ENCODE results near the gene GH2. TPM values are rescaled to one million over a fixed set of nuclear protein-coding genes. Genes with fewer than 3 reads are reported as not detected.
"Not testable (repeated sequence)": the region's sequence is repeated elsewhere in the genome, so short reads cannot be mapped to it uniquely, and the experiment has no call there.

The GH2 gene
- total RNA-seq: not detected

DNA sequence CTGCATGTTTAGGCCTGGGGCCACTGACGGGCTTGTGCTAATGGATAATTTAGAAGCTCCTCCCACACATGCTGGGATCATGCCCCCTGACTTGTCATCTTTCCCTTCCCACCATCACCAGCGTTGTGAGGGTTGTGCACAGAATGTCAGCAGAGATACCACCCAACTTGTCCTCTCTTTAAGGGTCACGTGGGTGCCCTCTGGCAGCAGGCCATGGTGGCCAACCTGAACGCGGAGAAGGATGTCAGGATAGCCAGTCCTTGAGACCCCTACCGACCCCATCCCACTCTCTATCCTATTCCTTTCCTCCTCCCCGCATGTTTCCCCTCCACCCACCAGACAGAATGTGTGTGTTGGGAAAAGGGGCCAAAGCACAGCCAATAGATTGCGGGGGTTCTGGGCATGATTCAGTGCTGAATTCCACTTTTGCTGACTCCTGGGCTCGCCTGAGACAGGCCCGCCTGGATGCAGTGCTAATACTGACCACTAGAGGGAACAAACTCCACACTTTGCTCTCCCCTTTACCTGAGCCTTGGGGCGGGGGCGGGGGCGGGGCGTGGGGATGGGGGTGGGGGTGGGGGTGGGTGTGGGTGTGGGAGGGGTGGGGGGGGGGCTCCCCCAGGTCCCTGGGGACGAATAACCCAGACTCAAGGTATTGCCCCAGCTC, at the start of gene GH2:
TSS of gene GH2 (minus strand) at position 10 of the 667 bp plus-strand sequence. CDS start 143 bp downstream, outside the sequence.
- no peak for FAIRE-seq
- peak; percentile 30 to 69 for DNase-seq (ENCODE audit: low spot score in 2 of 2)

- DNase-seq (ENCODE audit: low spot score in 2 of 2) (peak in 1 of 2 donors; percentile 57), FAIRE-seq (no peak)
These were observed 49.3 kb upstream of the GH2 start for GRCh38 chr17:63930951-63931575.

- FAIRE-seq: no peak
- no peak for DNase-seq (ENCODE audit: low spot score in 2 of 2)
These were observed 48.4 kb upstream of the GH2 start for GRCh38 chr17:63929860-63930766.

GRCh38 chr17:63928966-63929695, 47.4 kb upstream of the GH2 start:
- FAIRE-seq (no peak), DNase-seq (ENCODE audit: low spot score in 2 of 2) (no peak)

GRCh38 chr17:63928172-63928666, 46.5 kb upstream of the GH2 start:
- FAIRE-seq: no peak
- DNase-seq (ENCODE audit: low spot score in 2 of 2): no peak

GRCh38 chr17:63927464-63928171, 45.9 kb upstream of the GH2 start:
- FAIRE-seq (no peak), DNase-seq (ENCODE audit: low spot score in 2 of 2) (no peak)

- FAIRE-seq: no peak
- no peak for DNase-seq (ENCODE audit: low spot score in 2 of 2)
These were observed 44.4 kb upstream of the GH2 start for GRCh38 chr17:63926164-63926563.

DNA sequence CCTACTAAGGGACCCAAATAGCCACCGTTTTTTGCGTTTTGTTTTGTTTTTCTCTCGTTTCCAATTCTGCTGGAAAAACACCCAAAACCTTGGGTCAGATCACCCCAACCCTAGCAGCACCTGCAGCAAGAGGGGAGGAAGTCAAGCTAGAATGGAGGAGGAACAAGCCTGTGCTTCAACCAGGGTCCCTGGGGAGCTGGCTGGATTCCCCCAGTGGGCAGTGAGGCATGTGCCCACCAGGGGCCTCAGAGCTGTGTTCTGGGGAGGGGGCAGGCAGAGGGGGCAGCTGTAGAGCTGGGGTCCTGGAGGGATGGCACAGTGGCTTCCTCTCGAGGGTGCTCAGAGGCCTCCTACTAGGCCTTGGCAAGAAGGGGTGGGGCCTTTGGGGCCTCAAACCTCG, 43.9 kb upstream of the GH2 start:
- no peak for FAIRE-seq

GRCh38 chr17:63922402-63922801, 40.7 kb upstream of the GH2 start:
- FAIRE-seq; DNase-seq (ENCODE audit: low spot score in 2 of 2): not testable (repeated sequence)

More for the DNA sequence above, 43.9 kb upstream of the GH2 start:
- no peak for DNase-seq (ENCODE audit: low spot score in 2 of 2)

GRCh38 chr17:63920779-63921178, 39.0 kb upstream of the GH2 start:
- FAIRE-seq; DNase-seq (ENCODE audit: low spot score in 2 of 2): not testable (repeated sequence)

DNA sequence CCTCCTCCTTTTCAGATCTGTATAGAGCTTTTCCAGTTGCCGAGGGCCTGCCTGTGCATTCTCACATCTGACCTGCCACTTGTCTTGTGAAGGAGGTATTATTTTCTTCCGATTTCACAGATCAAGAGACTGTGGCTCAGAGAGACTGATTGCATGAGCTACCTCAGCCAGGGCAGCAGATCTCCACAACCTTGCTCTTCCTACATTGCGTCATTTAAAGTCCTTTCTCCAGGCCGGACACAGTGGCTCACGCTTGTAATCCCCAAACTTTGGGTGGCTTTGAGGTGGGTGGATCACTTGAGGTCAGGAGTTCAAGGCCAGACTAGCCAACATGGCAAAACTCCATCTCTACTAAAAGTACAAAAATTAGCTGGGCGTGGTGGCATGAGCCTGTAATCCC, 38.3 kb upstream of the GH2 start:
- not testable (repeated sequence) for DNase-seq (ENCODE audit: low spot score in 2 of 2); FAIRE-seq

DNA sequence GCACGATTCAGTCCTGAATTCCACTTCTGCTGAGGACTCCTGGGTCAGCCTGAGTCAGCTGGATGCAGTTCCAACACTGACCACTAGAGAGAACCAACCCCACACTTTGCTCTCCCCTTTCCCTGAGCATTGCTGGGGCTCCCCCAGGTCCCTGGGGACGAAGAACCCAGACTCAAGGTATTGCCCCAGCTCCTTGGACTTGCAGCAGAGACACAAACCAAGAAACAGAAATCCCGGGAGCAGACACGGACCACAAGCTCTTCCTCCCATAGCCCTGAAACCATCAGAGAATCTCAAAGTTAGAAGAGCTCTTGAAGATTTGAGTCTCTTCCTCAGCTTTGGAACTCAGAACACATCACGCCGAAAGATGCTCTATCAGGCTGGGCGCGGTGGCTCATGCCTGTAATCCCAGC, 37.6 kb upstream of the GH2 start:
- DNase-seq (ENCODE audit: low spot score in 2 of 2) (peak in 1 of 2 donors; percentile 81), FAIRE-seq (no peak)

GRCh38 chr17:63918789-63919305, 37.1 kb upstream of the GH2 start, which contains the start of gene GH1:
Gene GH1 (minus strand): TSS chr17:63918839. CDS start chr17:63918776, 63 bp downstream.
- DNase-seq (ENCODE audit: low spot score in 2 of 2); FAIRE-seq: not testable (repeated sequence)

DNA sequence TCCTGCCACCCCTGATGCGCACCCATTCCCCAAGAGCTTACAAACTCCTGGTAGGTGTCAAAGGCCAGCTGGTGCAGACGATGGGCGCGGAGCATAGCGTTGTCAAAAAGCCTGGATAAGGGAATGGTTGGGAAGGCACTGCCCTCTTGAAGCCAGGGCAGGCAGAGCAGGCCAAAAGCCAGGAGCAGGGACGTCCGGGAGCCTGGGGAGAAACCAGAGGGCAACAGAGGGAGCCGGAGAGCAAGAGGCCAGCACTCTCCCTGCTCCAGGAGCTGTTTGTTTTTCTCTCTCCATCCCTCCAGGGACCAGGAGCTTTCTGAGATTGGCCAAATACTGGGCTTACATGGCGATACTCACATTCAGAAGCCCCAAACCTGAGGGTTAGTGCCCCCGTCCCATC, 36.6 kb upstream of the GH2 start:
- no peak for FAIRE-seq
- DNase-seq (ENCODE audit: low spot score in 2 of 2): no peak

- DNase-seq (ENCODE audit: low spot score in 2 of 2): no peak
- no peak for FAIRE-seq
These were observed 35.9 kb upstream of the GH2 start for GRCh38 chr17:63917646-63918045.

DNA sequence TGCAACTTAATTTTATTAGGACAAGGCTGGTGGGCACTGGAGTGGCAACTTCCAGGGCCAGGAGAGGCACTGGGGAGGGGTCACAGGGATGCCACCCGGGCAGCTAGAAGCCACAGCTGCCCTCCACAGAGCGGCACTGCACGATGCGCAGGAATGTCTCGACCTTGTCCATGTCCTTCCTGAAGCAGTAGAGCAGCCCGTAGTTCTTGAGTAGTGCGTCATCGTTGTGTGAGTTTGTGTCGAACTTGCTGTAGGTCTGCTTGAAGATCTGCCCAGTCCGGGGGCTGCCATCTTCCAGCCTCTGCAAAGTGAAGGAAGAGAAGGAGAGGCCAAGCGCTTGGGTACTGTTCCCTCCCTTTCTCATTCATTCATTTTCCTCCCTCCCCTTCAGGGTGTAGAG, 35.5 kb upstream of the GH2 start:
- DNase-seq (ENCODE audit: low spot score in 2 of 2); FAIRE-seq: not testable (repeated sequence)

DNA sequence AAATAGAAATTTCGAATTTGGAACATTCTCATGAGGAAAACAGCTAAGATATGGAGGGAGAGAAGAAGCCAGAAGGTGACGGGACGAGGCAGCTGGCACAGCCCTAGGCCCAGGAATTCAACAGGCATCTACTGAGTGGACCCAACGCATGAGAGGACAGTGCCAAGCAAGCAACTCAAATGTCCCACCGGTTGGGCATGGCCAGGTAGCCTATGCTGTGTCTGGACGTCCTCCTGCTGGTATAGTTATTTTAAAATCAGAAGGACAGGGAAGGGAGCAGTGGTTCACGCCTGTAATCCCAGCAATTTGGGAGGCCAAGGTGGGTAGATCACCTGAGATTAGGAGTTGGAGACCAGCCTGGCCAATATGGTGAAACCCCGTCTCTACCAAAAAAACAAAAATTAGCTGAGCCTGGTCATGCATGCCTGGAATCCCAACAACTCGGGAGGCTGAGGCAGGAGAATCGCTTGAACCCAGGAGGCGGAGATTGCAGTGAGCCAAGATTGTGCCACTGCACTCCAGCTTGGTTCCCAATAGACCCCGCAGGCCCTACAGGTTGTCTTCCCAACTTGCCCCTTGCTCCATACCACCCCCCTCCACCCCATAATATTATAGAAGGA, 34.9 kb upstream of the GH2 start:
- FAIRE-seq (no peak), DNase-seq (ENCODE audit: low spot score in 2 of 2) (no peak)

DNA sequence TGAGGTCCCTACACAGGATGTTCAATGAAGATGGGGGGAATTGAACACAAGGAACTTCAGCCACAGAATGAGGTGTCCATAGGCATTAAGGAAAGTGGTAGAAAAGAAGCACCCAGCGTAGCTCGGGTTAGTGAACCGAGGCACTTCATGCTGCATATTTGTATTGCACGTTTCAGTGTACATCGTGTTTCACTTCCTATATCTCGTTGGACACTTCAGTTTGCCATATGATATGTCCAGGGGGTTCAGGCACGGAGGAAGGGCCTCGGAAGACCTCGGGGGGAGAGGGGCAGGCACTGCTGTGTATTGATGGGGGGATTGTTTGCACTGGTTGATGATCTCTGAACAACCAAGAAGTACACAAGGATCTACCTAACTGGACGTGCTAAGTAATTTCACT, 34.0 kb upstream of the GH2 start:
- not testable (repeated sequence) for FAIRE-seq; DNase-seq (ENCODE audit: low spot score in 2 of 2)

- FAIRE-seq (no peak), DNase-seq (ENCODE audit: low spot score in 2 of 2) (no peak)
These were observed 32.7 kb upstream of the GH2 start for GRCh38 chr17:63914471-63914870.

Measured in frontal cortex (tissue), 4 donors.